Loucy (cell line): ENCODE data around the gene SYNDIG1.

ENCODE experiments used
- H2AFZ ChIP-seq: fragments of 200-600 bp; sonication (generic); 2 replicates; pipeline ENCODE4 v1.6.0; 2016; ENCODE audit warnings: antibody characterized with exemption, mild to moderate bottlenecking, low read length, moderate library complexity
- H3F3A ChIP-seq: fragments of 200-600 bp; 2 replicates; pipeline ENCODE4 v1.6.0; 2016; ENCODE audit warnings: antibody characterized with exemption, low read depth, mild to moderate bottlenecking
- H3K27me3 ChIP-seq: fragments of 200-600 bp; sonication (generic); 2 replicates; pipeline ENCODE4 v1.6.1; 2014; ENCODE audit warnings: low read length, mild to moderate bottlenecking; ENCODE audit not compliant: insufficient read depth, poor library complexity, severe bottlenecking
- H3K36me3 ChIP-seq: fragments of 200-600 bp; sonication (generic); 2 replicates; pipeline ENCODE4 v1.6.1; 2016; ENCODE audit warnings: low read length; ENCODE audit not compliant: insufficient read depth
- H3K4me1 ChIP-seq: fragments of 200-600 bp; sonication (generic); 2 replicates; pipeline ENCODE4 v1.5.1; 2014; ENCODE audit warnings: low read length, mild to moderate bottlenecking; ENCODE audit not compliant: insufficient read depth, poor library complexity, severe bottlenecking
- H3K4me2 ChIP-seq: fragments of 200-600 bp; sonication (generic); 2 replicates; pipeline ENCODE4 v1.6.0; 2014; ENCODE audit warnings: antibody characterized with exemption, low read length, low read depth, mild to moderate bottlenecking; ENCODE audit not compliant: poor library complexity, severe bottlenecking
- H3K4me3 ChIP-seq: fragments of 200-600 bp; sonication (generic); 2 replicates; pipeline ENCODE4 v1.5.1; 2014; ENCODE audit warnings: low read length, mild to moderate bottlenecking, mixed read lengths; ENCODE audit not compliant: poor library complexity, severe bottlenecking
- H3K79me2 ChIP-seq: fragments of 200-600 bp; sonication (generic); 2 replicates; pipeline ENCODE4 v1.6.1; 2014; ENCODE audit warnings: low read length; ENCODE audit not compliant: insufficient read depth
- H3K9ac ChIP-seq: fragments of 200-600 bp; sonication (generic); 2 replicates; pipeline ENCODE4 v1.6.0; 2014; ENCODE audit warnings: mild to moderate bottlenecking, low read depth, low read length, moderate library complexity; ENCODE audit not compliant: poor library complexity, severe bottlenecking
- H3K9me2 ChIP-seq: fragments of 200-600 bp; sonication (generic); replicated peaks from 2 replicates; pipeline ENCODE4 v1.6.1; 2016; ENCODE audit warnings: low read depth, low read length, mixed read lengths
- H3K9me3 ChIP-seq: fragments of 200-600 bp; sonication (generic); 2 replicates; pipeline ENCODE4 v1.6.1; 2014; ENCODE audit warnings: mild to moderate bottlenecking, antibody characterized with exemption, low read length, low read depth; ENCODE audit not compliant: insufficient read depth
- H4K20me1 ChIP-seq: fragments of 200-600 bp; sonication (generic); 2 replicates; pipeline ENCODE4 v1.6.0; 2014; ENCODE audit warnings: antibody characterized with exemption, low read length, mild to moderate bottlenecking; ENCODE audit not compliant: insufficient read depth, poor library complexity, severe bottlenecking
- CTCF ChIP-seq: fragments of 200-600 bp; sonication (generic); conservative IDR thresholded peaks from 2 replicates; pipeline ENCODE4 v1.5.1; 2014; ENCODE audit warnings: mild to moderate bottlenecking, antibody characterized with exemption, low read length
- EZH2phosphoT487 ChIP-seq: fragments of 200-600 bp; IDR thresholded peaks from 2 replicates; pipeline ENCODE4 v1.6.1; 2018; ENCODE audit warnings: antibody characterized with exemption, mild to moderate bottlenecking, moderate library complexity, borderline replicate concordance

Gene SYNDIG1

GRCh38 chr20:24534282-24534681, 64.9 kb downstream of the SYNDIG1 start:
- Histone ChIP-seq H3K9me2 (no peaks in the 10 kb centered on the region), H3K79me2 (no peaks in the 10 kb centered on the region), H3K4me1 (no peaks in the 10 kb centered on the region), H3K4me3 (no peak overlapping the region), H4K20me1 (no peaks in the 10 kb centered on the region), H3K9me3 (0 out of 2 replicates have a peak, but pooled peaks cover 5% of the 10 kb centered on the region), H3F3A (no peaks in the 10 kb centered on the region), H2AFZ (no peak overlapping the region), H3K9ac (no peak overlapping the region), H3K4me2 (no peak overlapping the region), H3K36me3 (no peaks in the 10 kb centered on the region), H3K27me3 (no peaks in the 10 kb centered on the region)
- TF ChIP-seq EZH2phosphoT487 (no peak), CTCF (no peak)

DNA sequence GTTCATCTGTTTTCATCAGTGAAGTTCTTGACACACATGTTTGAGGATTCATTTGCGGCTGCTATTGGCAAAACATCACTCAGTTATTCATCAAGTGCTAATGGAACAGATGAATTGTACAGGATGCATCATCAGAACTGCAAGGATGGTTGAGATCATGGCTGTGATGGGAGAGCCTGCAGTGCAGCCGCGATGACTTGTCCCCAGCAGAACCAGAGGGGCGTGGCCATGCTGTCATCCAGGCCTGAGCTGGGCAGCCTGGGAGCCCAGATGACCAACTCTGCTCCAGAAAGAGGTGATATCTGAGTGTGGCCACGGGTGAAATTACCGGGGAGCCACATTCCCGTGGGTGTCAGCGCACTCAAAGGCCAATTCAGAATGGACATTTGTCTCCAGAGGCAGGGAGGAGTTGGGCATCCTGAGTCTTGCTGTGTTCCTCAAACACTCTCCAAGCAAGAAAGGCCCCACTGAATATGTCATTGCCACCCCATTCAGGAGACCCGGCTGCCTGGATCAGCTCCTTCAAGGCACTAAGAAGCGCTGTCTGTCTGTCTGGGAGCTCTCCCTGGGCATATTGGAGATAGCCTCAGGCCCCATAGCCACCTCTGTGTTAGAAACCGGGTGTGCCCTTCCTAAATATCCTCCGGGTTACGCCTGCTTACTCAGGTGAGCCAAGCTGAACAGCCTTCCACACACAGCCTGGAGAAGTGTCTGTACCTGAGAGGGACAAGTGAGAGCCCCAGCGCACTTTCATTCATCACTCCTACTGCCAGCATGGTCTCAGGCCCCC, 66.7 kb downstream of the SYNDIG1 start:
- Histone ChIP-seq H3K9me2 (no peaks in the 10 kb centered on the region), H3K9me3 (0 out of 2 replicates have a peak, but pooled peaks cover 6% of the 10 kb centered on the region), H3K4me2 (no peak overlapping the region), H3F3A (no peaks in the 10 kb centered on the region), H3K4me3 (no peak overlapping the region), H3K79me2 (no peaks in the 10 kb centered on the region), H4K20me1 (no peaks in the 10 kb centered on the region), H3K27me3 (no peaks in the 10 kb centered on the region), H3K4me1 (no peaks in the 10 kb centered on the region), H3K36me3 (no peaks in the 10 kb centered on the region), H3K9ac (no peak overlapping the region), H2AFZ (no peak overlapping the region)
- TF ChIP-seq EZH2phosphoT487 (no peak), CTCF (no peak)

DNA sequence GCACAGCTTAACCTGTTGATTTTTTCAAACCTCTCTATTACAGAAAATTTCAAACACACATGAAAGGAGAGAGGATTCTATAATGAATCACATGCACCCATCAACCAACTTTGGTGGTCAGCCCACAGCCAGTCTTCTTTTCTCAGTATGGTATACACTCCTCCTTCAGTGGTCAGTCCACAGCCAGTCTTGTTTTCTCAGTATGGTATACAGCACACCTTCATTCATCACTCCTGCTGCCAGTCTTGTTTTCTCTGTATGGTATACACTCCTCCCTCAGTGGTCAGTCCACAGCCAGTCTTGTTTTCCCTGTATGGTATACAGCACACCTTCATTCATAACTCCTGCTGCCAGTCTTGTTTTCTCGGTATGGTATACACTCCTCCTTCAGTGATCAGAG, 67.8 kb downstream of the SYNDIG1 start:
- H3K4me1 ChIP-seq, result no peaks in the 10 kb centered on the region
- H4K20me1 ChIP-seq, result no peaks in the 10 kb centered on the region
- H3F3A ChIP-seq, result no peaks in the 10 kb centered on the region
- no peaks in the 10 kb centered on the region for H3K27me3 ChIP-seq
- H3K4me3 ChIP-seq, result no peak overlapping the region
- no peak overlapping the region for H3K4me2 ChIP-seq
- H3K9ac ChIP-seq, result no peak overlapping the region
- no peaks in the 10 kb centered on the region for H3K36me3 ChIP-seq
- no peak for TF ChIP-seq EZH2phosphoT487
- TF ChIP-seq CTCF, result no peak
- H3K9me2 ChIP-seq, result no peaks in the 10 kb centered on the region
- H3K9me3 ChIP-seq, result 0 out of 2 replicates have a peak, but pooled peaks cover 6% of the 10 kb centered on the region
- H3K79me2 ChIP-seq, result no peaks in the 10 kb centered on the region
- H2AFZ ChIP-seq, result no peak overlapping the region
